CD4-positive, alpha-beta memory T cell (primary cell): ENCODE results near the gene SLC16A3. TPM values are rescaled to one million over a fixed set of nuclear protein-coding genes. Genes with fewer than 3 reads are reported as not detected.

ENCODE experiments used
- CTCF ChIA-PET: fragments of 350-600 bp; sonication (Branson Sonifier 250); formaldehyde crosslinking; loops from one replicate; lab custom pipeline; 2021; ENCODE audit warnings: inconsistent platforms; ENCODE audit not compliant: partially characterized antibody; lab: Charles Lee
- POLR2A ChIA-PET: fragments of 350-600 bp; sonication (Branson Sonifier 250); formaldehyde crosslinking; loops from one replicate; lab custom pipeline; 2021; ENCODE audit not compliant: partially characterized antibody; lab: Charles Lee
- DNase-seq, 5 donors: peaks; one replicate each; pipeline versions ENCODE4 v3.0.0 to v3.0.0-alpha.2; 2020 to 2022; ENCODE audit warnings: mixed read lengths in 1 of 5
- H3K27ac ChIP-seq: one replicate; pipeline ENCODE4 v1.7.0; 2013; ENCODE audit warnings: low read depth, low read length
- H3K27me3 ChIP-seq: 2 replicates; pipeline ENCODE4 v1.7.0; 2013; ENCODE audit warnings: mild to moderate bottlenecking, low read length, moderate library complexity; ENCODE audit not compliant: insufficient read depth
- H3K36me3 ChIP-seq: 2 replicates; pipeline ENCODE4 v1.7.0; 2013; ENCODE audit warnings: mild to moderate bottlenecking, low read length, moderate library complexity; ENCODE audit not compliant: insufficient read depth
- H3K4me1 ChIP-seq: 2 replicates; pipeline ENCODE4 v1.7.0; 2013; ENCODE audit warnings: mild to moderate bottlenecking, low read length, moderate library complexity; ENCODE audit not compliant: insufficient read depth
- H3K4me3 ChIP-seq, 2 donors: one replicate each; pipeline ENCODE4 v1.7.0; 2013; ENCODE audit warnings: low read length in 2 of 2, mild to moderate bottlenecking in 1 of 2
- H3K9me3 ChIP-seq, 2 donors: one replicate each; pipeline ENCODE4 v1.7.0; 2013; ENCODE audit warnings: low read length in 2 of 2, control low read depth in 1 of 2; ENCODE audit not compliant: control insufficient read depth in 1 of 2
- H3K27ac Mint-ChIP-seq, 7 donors: one replicate each; pipeline ENCODE4 v1.8.0; 2020 to 2021; ENCODE audit warnings: mixed read lengths in 7 of 7, mild to moderate bottlenecking in 6 of 7, inconsistent platforms in 3 of 7, moderate library complexity in 3 of 7
- H3K27me3 Mint-ChIP-seq, 2 donors: one replicate each; pipeline ENCODE4 v1.8.0; 2020 to 2021; ENCODE audit warnings: mixed read lengths in 2 of 2
- H3K36me3 Mint-ChIP-seq, 2 donors: one replicate each; pipeline ENCODE4 v1.8.0; 2020 to 2021; ENCODE audit warnings: mixed read lengths in 2 of 2, inconsistent platforms in 1 of 2, mild to moderate bottlenecking in 1 of 2
- H3K4me1 Mint-ChIP-seq, 4 donors: one replicate each; pipeline ENCODE4 v1.8.0; 2020 to 2021; ENCODE audit warnings: mixed read lengths in 4 of 4, mild to moderate bottlenecking in 1 of 4
- H3K4me3 Mint-ChIP-seq, 8 donors: one replicate each; pipeline ENCODE4 v1.8.0; 2020 to 2021; ENCODE audit warnings: mixed read lengths in 8 of 8, mild to moderate bottlenecking in 7 of 8, moderate library complexity in 6 of 8, inconsistent platforms in 3 of 8
- H3K9me3 Mint-ChIP-seq, 8 donors: one replicate each; pipeline ENCODE4 v1.8.0; 2020 to 2021; ENCODE audit warnings: mixed read lengths in 8 of 8, mild to moderate bottlenecking in 5 of 8, inconsistent platforms in 3 of 8, moderate library complexity in 1 of 8
- intact Hi-C: fragments of 100-400 bp; cut with micrococcal nuclease; formaldehyde crosslinking; loops from one replicate; pipeline ENCODE4 v1.15.1; 2023
- polyA plus RNA-seq, 2 donors: library from polyadenylated mRNA; unstranded; fragments of 300-500 nt; fragmentation: Illumina TruSeq; gene quantifications; one replicate each; pipeline ENCODE4 v1.2.3, GENCODE V29; 2021
- total RNA-seq, 2 experiments: library from RNA; stranded (reverse); gene quantifications; one replicate each; pipeline ENCODE4 v1.2.3, GENCODE V29; 2021

Gene SLC16A3
- total and polyA plus RNA-seq, 4 experiments from 2014 or later = 1.4 to 31.4 (median 17.9) TPM

DNA sequence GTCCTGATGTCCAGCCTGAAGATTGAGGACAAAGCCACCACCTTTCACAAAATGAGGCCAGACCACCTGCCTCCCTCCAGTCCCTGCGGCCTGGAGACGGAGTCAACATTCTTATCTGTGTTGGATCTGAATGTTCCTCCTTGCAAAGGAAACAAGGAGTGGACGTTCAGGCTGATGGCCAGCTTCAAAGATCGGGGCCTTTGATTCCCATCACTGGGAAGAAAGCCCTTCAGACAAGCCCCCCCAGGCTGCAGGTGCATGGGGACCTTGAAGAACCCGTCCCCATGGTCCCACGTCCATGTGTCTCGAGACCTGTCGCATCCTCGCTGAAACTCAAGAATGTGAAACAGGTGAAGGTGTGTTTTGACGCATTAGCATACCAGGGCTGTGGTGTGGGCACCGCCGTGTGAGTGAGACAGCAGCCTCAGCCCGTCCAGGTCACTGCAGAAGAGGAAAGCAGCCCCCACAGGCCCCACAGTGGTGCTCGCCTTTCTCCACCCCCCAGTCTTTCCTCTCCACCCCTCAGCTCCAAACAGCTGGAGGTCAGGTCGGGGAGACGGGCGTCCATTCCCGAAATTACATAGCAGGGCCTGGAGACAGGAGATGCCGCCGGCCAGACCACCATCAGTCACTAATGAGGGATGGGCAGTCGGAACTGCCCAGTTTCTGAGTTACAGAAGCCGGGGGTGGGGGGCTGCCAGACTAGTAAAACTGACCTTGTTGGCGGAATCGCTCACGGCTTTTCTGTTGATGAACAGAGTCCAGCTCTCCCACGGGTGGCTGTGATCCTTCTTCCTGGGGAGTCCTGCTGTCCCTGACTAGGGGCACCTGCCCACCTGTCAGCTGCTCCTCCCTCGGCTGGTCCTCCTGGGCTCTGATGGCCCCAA, 45.5 kb downstream of the SLC16A3 start:
- Mint-ChIP-seq H3K4me1 (peaks cover 25 to 44% (median 34%) of the 10 kb centered on the region in 4 donors), H3K36me3 (peaks cover 16 to 31% of the 10 kb centered on the region in 2 donors), H3K27me3 (no peaks in the 10 kb centered on the region), H3K27ac (peak overlapping the region in 6 of 7 donors; percentile 30 to 99 (median 94)), H3K4me3 (peak overlapping the region; percentile 13 to 95 (median 49)), H3K9me3 (no peaks in the 10 kb centered on the region)
- H3K36me3 ChIP-seq = peaks cover 21% of the 10 kb centered on the region
- no peaks in the 10 kb centered on the region for H3K9me3 ChIP-seq
- no peaks in the 10 kb centered on the region for H3K27me3 ChIP-seq
- peak overlapping the region; percentile 80 for H3K27ac ChIP-seq
- ChIA-PET CTCF (interaction anchor here (1.2 kb wide), 1 partner anchor 38 kb away, joined by 3 read pairs; no protein-coding TSS in a partner anchor), POLR2A (interaction anchor here (0.7 to 4.4 kb wide), 12 partner anchors 9 to 145 kb away, joined by 3 to 56 read pairs (median 5); partner anchors contain the start of genes CD7 and OGFOD3)
- H3K4me3 ChIP-seq = peak overlapping the region in 1 of 2 donors; percentile 76
- no peak for DNase-seq
- H3K4me1 ChIP-seq = peaks cover 41% of the 10 kb centered on the region
- intact Hi-C loops = no loop called here

DNA sequence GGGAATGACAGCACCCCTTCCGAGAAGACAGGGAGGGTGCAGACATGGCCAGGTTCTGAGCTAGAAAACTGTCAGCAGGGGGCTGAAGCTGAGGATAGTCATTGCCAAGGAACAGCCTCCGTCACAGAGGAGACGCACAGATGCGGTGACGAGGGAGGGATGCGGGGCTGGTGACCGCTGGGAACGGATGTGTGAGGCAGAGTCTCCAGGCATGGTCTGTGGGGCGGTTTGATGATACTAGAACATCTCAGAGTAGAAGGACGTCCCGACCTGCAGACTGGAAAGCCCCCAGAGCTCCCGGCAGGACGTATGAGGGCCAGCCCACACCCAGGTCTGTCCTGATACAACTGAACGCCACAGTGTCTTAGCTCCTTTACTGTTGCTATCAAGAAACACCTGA, 46.5 kb downstream of the SLC16A3 start:
- no peak overlapping the region for H3K27ac ChIP-seq
- no peak for DNase-seq
- intact Hi-C loops = no loop called here
- peaks cover 32% of the 10 kb centered on the region for H3K4me1 ChIP-seq
- Mint-ChIP-seq H3K36me3 (peaks cover 10 to 23% of the 10 kb centered on the region in 2 donors), H3K27me3 (no peaks in the 10 kb centered on the region), H3K4me1 (peaks cover 17 to 35% (median 25%) of the 10 kb centered on the region in 4 donors), H3K27ac (peak overlapping the region in 1 of 7 donors; percentile 67), H3K4me3 (peak overlapping the region in 1 of 8 donors; percentile 36), H3K9me3 (no peaks in the 10 kb centered on the region)
- no peaks in the 10 kb centered on the region for H3K27me3 ChIP-seq
- CTCF ChIA-PET = interaction anchor here (1.2 kb wide), 1 partner anchor 39 kb away, joined by 3 read pairs; no protein-coding TSS in a partner anchor
- H3K9me3 ChIP-seq = no peaks in the 10 kb centered on the region
- POLR2A ChIA-PET = interaction anchor here (3.7 to 4.4 kb wide), 2 partner anchors 17 to 22 kb away, joined by 43 to 56 read pairs; no protein-coding TSS in a partner anchor
- H3K36me3 ChIP-seq = peaks cover 13% of the 10 kb centered on the region
- H3K4me3 ChIP-seq = no peak overlapping the region

DNA sequence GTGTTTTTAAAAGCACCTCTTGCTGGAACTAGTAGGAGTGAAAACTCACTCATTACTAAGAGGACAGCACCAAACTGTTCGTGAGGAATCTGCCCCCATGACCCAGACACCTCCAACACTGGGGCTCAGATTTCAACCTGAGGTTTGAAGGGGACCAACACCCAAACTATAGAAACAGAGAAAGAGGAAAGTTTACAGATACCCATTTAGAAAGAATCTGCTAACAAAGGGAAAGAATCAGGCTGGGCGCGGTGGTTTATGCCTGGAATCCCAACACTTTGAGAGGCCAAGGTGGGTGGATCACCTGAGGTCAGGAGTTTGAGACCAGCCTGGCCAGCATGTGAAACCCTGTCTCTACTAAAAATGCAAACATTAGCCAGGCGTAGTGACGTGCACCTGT, 48.1 kb downstream of the SLC16A3 start:
- Mint-ChIP-seq H3K36me3 (peaks cover 5 to 8% of the 10 kb centered on the region in 2 donors), H3K4me3 (no peak overlapping the region), H3K27me3 (no peaks in the 10 kb centered on the region), H3K27ac (peak overlapping the region in 1 of 7 donors; percentile 46), H3K9me3 (no peaks in the 10 kb centered on the region), H3K4me1 (peaks cover 14 to 30% (median 21%) of the 10 kb centered on the region in 4 donors)
- intact Hi-C loops = no loop called here
- CTCF ChIA-PET = interaction anchor here (1.7 kb wide), 1 partner anchor 24 kb away, joined by 4 read pairs; no protein-coding TSS in a partner anchor
- Histone ChIP-seq H3K9me3 (no peaks in the 10 kb centered on the region), H3K4me3 (no peak overlapping the region), H3K27ac (no peak overlapping the region), H3K27me3 (no peaks in the 10 kb centered on the region), H3K36me3 (peaks cover under 1% of the 10 kb centered on the region), H3K4me1 (peaks cover 29% of the 10 kb centered on the region)
- no peak for DNase-seq
- POLR2A ChIA-PET = interaction anchor here (1.0 to 4.4 kb wide), 2 partner anchors 15 to 21 kb away, joined by 3 to 43 read pairs; no protein-coding TSS in a partner anchor

DNA sequence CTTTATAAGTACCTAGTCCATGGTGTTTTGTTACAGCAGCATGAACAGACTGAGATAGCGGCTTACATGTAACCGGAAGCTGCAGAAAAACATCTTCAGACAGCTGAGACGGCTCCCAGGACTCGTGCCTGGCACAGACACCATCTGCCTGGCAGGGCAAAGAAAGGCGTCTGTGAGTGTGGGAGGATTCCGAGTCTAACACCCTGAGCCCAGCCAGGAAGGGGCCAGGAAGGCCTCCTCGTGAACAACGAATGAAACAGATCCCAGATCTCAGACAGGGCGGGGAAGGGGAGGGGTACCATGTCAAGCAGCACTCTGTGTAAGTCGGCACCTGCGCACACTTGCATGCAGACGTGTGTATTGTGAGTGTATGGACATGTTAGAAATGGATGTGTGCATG, 49.0 kb downstream of the SLC16A3 start:
- Histone ChIP-seq H3K4me3 (no peak overlapping the region), H3K27ac (no peak overlapping the region), H3K4me1 (peaks cover 31% of the 10 kb centered on the region), H3K36me3 (no peaks in the 10 kb centered on the region), H3K27me3 (no peaks in the 10 kb centered on the region), H3K9me3 (no peaks in the 10 kb centered on the region)
- H3K27me3 Mint-ChIP-seq = no peaks in the 10 kb centered on the region
- H3K9me3 Mint-ChIP-seq = no peaks in the 10 kb centered on the region
- peaks cover 8 to 23% (median 14%) of the 10 kb centered on the region in 4 donors for H3K4me1 Mint-ChIP-seq
- peaks cover 0 to 2% of the 10 kb centered on the region in 2 donors for H3K36me3 Mint-ChIP-seq
- DNase-seq = no peak
- POLR2A ChIA-PET = no interaction called here
- no peak overlapping the region for H3K27ac Mint-ChIP-seq
- H3K4me3 Mint-ChIP-seq = peak overlapping the region in 1 of 8 donors; percentile 21
- intact Hi-C loops = no loop called here
- CTCF ChIA-PET = no interaction called here

DNA sequence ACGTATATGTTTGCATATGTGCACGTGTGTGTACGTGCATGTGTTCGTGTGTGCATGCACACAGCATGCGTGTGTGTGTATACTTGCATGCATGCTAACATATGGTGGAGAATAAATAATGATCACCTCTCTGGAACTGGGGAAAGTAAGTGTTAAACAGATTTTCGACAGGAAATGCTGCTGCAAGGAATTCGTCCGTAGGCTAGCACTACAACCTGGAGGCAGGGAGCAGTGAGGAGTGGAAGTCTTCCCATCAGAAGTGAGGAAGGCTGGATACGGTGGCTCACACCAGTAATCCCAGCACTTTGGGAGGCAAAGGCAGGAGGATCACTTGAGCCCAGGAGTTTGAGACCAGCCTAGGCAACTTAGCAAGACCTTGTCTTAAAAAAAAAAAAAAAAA, 49.5 kb downstream of the SLC16A3 start:
- Mint-ChIP-seq H3K4me1 (peaks cover 8 to 23% (median 13%) of the 10 kb centered on the region in 4 donors), H3K27me3 (no peaks in the 10 kb centered on the region), H3K36me3 (peaks cover 0 to 2% of the 10 kb centered on the region in 2 donors), H3K9me3 (no peaks in the 10 kb centered on the region), H3K4me3 (no peak overlapping the region), H3K27ac (no peak overlapping the region)
- H3K9me3 ChIP-seq = no peaks in the 10 kb centered on the region
- ChIA-PET CTCF (no interaction called here), POLR2A (no interaction called here)
- peaks cover 32% of the 10 kb centered on the region for H3K4me1 ChIP-seq
- no peaks in the 10 kb centered on the region for H3K36me3 ChIP-seq
- H3K27ac ChIP-seq = no peak overlapping the region
- H3K4me3 ChIP-seq = no peak overlapping the region
- intact Hi-C loops = no loop called here
- DNase-seq = no peak
- no peaks in the 10 kb centered on the region for H3K27me3 ChIP-seq

DNA sequence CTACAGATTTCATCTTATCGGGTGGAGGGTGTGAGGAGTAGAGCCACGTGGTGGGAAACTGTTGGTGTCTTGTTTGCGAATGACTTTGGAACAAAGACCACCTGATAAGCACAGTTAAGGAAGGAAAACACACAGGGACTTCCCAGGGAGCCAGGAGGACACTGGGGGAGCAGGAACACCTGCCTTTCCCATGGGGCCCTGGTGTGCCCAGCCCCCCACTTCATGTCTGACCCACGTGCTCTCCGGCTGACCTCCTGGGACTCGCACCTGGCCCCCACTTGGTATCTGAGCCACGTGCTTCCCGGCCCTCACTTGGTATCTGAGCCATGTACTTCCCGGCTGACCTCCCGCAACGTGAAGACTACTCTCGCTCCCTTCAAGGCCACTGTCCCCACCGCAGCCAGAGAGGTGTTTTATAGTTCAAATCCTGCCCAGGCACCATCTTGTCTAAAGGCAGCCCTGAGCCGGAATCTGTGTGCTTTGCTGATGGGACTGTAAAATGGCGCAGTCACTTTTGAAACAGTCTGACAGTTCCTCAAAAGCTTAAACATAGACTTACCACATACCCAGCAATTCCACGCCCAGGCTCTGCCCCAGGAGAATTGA, 50.0 kb downstream of the SLC16A3 start:
- ChIA-PET POLR2A (no interaction called here), CTCF (no interaction called here)
- peaks cover 8 to 21% (median 11%) of the 10 kb centered on the region in 4 donors for H3K4me1 Mint-ChIP-seq

More for the DNA sequence above, 50.0 kb downstream of the SLC16A3 start:
- Mint-ChIP-seq H3K27me3 (no peaks in the 10 kb centered on the region), H3K36me3 (no peaks in the 10 kb centered on the region), H3K9me3 (no peaks in the 10 kb centered on the region), H3K27ac (no peak overlapping the region), H3K4me3 (no peak overlapping the region)
- no peaks in the 10 kb centered on the region for H3K36me3 ChIP-seq
- DNase-seq = no peak
- no peaks in the 10 kb centered on the region for H3K27me3 ChIP-seq
- H3K9me3 ChIP-seq = no peaks in the 10 kb centered on the region
- H3K27ac ChIP-seq = no peak overlapping the region
- intact Hi-C loops = no loop called here
- H3K4me1 ChIP-seq = peaks cover 28% of the 10 kb centered on the region
- no peak overlapping the region for H3K4me3 ChIP-seq
